Activated CD4-positive, alpha-beta T cell treated with anti-CD3 and anti-CD28 coated beads for 24 hours (primary cell): ENCODE data around the gene JUP.

Experiments
- DNase-seq, 2 donors: peaks; one replicate each; pipeline ENCODE4 v3.0.0-alpha.2; 2020; ENCODE audit warnings: low read depth in 2 of 2

The JUP gene

DNA sequence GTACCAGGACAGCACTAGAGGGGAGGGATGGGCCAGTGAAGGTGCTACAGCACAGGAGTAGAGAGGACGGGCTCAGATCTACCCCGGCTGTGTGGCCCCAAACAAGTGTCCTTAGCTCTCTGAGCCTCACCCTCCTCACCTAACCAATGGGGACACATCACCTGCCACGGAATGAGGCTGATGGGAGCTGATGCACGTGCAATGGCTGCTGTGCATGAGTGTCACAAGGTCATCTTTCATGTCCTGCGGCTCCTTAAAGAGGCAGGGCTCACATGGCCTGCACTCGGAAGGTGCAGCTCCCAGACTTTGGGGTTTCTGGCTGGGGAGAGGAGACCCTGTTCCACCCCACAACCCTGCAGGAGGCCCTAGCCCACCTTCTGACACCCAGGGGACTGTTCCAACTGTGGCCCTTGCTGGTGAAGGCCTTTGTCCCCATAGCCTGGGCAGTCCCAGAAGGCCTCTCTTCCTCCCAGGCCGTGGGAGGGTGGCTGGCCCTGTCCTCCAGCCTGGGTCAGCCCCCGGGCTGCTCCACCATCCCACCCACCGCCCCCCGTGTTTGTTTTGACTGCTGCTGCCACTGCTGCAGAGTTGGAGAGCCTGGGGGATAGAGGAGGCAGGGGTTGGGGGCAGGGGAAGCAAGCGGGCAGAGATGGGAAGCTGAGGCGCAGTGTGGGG lies 62.6 kb downstream of the JUP start:
- no peak for DNase-seq

DNA sequence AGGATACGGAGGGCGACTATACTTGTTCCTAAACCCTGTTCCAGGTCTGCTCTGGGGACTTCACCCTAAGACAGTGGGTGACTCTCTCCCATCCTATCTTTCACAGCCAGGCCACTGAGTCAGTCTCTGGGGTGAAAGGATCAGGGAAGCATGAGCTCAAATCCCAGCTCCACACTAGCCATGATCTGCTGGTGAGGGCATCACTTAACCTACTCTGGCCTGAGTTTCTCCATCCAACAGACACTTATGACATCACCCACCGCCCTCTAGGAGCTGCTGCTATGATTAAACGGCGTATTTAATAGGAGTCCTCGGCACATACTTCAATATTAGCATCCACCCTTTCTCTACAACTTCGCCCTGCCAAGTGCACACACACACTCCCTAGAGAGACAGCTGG lies 64.3 kb downstream of the JUP start:
- DNase-seq = no peak

DNA sequence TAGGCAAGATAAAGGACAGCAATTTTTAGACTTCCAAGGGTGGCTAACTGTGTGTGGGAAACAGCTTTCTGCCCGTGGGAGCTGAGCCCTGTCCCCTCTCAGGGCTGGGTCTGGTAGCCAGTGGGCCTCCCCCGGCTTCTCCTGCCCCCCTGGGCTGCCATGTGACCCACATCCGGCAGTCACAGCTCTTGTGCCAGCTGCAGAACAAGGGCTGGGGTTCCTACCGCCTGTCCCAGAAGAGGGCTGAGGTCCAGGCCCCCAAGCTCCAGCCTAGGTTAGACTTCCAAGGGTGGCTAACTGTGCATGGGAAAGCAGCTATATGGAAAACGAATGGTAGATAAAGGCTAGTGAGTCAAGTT lies 68.2 kb downstream of the JUP start:
- no peak for DNase-seq

DNA sequence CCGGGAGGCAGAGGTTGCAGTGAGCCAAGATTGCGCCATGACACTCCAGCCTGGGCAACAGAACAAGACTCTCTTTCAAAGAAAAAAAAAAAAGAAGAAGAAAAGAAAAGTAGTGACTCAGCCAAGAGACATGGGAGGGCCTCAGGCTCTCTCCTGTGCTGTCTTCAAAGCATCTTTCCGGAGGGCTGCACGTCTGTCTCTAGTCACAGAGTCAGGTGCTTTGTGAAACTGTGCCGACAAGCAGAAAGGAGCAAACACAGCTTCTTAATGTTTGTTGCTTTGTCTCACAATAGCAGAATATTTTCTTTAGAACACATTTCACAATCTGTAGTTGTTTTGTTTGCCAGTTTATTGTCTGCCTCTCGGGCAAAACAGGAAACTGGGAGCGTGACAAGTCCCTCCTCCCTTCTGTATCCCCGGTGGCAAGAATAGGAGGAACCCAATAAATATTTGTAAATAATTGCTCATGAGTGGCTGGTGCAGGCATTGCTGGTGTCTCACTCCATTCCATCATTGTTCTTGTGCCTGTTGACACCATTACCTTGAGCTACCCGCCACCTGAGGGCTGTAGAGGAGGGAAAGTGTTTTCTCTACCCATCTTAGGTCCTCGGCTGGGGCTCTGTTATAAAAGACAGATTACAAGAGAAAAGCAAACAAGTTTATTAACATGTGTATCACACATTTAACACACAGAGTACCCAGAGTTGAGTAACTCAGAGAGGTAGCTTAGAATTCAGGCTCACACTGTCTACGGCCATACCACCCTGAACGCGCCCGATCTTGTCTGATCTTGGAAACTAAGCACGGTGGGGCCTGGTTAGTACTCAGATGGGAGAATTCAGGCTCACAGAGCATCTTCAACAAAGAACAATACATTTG lies 68.9 kb downstream of the JUP start:
- DNase-seq = no peak

DNA sequence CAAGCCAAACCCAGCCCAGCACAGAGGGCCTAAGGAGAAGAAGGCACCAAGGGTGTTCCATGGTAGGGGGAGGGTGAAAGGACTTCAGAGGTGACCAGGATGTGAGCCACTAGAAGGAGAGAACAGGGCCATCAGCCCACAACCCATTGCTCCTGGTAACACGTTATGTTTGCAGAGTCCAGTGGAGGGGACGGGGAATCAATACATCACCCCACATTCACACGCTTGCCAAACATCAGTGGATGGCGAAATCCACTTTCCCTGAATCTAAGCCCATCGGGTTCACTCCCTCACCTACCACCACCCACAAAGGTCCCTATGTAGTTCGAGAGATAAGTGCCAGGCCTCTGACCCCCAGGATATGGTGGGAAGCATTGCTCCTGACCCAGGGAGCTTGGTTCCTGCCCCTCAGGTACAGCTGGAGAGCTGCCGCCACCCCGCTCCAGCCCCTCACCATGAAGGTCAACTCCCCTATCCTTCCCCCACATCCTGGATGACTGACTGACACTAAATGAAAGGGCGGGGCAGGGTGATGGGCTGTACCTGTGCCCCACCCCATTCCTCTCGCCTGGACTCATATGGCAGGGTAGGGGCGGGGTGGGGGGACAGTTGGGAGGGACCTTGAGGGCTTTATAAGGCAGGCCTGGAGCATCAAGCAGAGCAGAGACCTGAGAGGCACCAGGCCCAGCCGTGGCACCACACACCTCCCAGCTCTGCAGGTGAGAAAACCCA lies 74.7 kb downstream of the JUP start, which contains the start of gene GAST:
Gene GAST, plus strand, starts transcription at position 663 of the 732 bp plus-strand sequence. CDS start 3,106 bp downstream, outside the sequence.
- DNase-seq = no peak

DNA sequence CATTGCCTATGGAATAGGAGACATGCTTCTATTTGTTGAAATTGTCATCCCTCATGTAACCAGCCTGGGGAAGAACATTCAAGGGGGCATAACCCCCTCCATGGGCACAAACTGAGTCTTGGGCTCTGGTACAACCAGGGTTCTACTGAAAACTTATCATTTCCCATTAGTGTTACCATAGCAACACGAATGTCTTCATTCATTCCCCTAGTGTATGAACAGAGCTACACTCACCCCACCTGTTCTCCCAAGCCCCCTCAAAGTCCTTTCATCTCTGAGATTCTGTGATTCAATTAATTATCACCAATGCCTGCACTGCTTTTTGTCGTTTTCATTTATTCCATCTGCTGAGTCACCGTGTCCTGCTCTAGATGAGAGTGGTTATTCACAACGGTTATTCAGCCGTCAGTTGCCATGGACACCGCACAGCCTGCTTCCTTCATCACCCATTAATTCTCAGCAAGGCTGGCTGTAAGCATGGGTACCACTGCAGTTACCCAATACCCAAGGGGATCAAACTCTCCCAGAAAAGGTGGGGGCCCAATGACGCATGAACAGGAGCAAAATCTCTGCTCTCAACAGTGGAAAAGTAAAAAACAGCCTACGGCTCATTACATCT lies 75.9 kb downstream of the JUP start:
- DNase-seq = no peak

DNA sequence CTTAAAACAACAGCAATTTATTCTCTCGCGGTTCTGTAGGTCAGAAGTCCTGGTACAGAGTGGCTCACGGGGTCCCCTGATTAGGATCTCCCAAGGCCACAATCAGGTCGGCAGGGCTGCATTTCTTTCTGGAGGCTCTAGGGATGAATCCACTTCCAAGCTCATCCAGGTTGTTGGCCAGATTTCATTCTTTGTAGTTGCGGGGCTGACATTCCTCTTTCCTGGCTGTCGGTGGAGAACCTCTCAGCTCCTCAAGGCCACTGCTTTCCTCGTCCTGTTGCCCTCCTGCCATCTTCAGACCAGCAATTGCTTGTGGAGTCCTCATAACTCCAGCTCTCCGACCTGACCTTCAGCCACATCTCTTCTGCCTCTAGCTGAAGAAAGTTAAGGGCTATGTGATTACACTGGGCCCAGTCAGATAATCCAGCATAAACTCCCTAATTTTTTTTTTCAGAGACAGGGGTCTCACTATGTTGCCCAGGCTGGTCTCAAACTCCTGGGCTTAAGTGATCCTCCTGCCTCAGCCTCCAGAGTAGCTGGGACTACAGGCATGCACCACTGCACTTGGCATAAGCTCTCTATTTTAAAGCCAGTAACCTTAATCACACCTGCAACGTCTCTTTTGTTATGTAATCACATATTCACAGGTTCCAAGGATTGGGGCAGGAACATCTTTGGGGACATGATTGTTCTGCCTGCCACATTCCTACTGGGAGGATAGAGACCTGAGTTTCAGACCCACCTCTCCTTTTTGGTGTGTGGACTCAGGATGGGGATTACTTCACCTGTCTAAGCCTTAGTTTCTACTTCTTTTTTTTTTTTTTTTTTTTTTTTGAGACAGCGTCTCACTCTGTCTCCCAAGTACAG lies 78.5 kb downstream of the JUP start:
- DNase-seq = no peak

DNA sequence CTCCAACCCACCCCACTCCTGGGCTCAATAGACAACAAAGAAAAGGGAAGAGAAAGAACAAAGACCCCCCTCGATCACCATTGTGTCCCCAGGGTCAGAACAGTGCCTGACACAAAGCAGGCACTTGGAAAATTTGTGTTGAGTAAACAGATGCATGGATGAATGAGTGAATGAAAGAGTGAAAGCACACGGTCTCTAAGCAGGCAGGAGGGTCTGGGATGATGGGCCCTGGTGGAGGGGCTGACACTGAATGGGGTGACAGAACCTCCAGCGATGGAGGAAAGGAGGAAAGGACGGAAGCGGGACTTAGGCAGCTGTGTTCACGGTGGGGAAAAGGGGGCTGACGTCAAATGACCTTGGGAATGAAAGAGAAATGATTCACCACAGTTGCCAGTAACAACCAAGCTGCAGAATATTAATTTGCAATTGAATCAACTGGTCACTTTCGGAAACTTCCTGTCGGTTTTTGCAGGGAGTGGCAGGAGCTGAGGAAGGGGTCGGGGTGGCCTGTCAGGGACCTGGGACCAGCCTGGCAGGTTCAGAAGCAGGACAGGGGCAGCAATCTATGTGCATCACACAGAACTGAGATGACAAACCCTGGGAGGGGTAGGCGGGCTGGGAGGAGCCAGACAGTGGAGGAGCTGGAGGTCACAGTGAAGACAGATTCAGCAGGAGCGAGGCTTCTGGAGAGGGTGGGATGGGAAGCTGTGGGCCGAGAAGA lies 81.1 kb downstream of the JUP start:
- no peak for DNase-seq
